Measurements from ENCODE around the gene GLIPR1L2.
"Not testable (repeated sequence)": the region's sequence is repeated elsewhere in the genome, so short reads cannot be mapped to it uniquely, and the experiment has no call there.

The GLIPR1L2 gene

DNA sequence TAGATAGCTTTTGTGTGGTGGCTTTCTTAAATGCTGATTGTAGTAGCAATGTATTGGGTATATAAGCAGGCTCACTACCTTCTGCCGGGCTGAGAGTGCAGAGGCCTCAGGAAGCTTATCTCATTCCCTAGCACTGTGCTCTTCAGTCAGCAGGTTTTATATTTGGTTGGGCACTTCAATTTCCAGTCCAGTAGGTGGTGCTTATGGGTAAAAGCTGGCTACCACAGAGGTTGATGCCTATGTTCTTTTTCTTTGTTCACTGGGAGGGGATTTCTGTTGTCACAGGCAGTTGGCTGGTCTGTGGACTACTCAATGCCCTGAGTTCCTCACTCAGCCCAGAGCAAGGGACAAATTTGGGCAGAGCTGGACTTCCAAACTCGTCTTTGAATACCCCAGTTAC is 46.7 kb downstream of the GLIPR1L2 start:
- DNase-seq (ENCODE audit: low spot score), result no peak

DNA sequence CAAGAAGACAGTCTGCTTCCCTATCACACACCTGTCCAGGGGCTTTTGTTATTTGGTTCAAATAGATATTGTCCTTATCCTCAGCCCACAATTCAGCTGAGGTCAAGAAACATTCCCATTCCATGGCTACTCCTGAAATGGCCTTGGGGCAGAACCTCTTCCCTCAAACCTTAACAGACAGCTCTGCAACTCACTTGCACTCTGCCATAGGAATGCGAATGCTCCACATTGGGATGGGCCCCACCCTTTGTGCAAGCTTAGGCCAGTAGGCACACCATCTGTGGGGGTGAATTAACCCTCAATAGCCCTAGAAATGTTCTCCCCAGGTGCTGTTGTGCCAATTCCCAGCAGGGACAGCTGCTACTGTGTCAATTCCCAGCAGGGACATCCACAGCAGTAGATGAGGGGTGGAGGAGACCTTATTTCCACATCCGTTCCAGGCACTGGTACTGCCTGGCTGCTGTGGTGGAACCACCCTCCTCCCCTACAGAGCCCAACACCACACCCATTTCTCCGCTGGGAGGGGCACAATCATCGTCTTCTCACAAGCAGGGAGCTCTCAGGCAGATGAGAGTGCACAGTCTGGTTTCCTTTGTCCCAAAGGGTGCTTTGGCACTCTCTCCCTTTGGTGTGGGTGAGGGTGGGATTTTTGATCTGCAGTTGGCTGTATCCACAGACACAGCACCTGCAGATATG is 47.3 kb downstream of the GLIPR1L2 start:
- DNase-seq (ENCODE audit: low spot score), result no peak

DNA sequence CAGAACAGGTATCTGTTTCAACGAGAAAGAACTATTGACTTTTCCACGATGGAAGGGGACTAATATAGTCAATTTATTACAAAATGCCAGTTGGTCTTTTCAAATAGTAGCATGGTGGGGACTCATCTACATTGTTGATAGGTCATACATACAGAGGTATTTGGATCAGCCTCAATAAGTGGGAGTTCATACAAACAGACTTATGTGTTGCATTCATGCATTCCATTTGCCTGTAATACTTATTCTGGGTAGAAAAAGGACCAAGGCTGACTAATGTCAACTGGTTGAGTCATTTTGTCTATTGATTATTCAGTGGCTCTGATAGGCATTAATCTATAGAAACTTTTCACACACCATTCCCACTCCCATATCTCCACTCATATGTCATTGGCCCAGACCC is 48.2 kb downstream of the GLIPR1L2 start:
- no peak for DNase-seq (ENCODE audit: low spot score)

DNA sequence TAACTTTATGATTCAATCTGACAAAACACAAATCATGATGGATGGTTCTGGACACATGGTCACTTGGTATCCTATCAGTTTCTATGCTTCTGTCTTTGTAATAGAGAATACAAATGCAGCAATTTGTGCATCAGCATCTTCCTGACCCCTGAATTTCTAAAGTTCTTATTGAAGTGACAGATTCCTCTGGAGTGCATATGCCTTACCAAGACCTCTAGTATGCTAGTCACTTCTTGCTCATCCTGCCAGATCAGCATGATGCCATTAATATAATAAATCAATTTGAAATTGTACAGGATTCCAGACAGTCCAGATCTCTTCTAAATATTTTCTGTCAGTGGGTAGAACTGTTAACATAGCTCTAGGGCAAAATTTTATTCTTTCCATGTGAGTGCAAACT is 49.0 kb downstream of the GLIPR1L2 start:
- no peak for DNase-seq (ENCODE audit: low spot score)

DNA sequence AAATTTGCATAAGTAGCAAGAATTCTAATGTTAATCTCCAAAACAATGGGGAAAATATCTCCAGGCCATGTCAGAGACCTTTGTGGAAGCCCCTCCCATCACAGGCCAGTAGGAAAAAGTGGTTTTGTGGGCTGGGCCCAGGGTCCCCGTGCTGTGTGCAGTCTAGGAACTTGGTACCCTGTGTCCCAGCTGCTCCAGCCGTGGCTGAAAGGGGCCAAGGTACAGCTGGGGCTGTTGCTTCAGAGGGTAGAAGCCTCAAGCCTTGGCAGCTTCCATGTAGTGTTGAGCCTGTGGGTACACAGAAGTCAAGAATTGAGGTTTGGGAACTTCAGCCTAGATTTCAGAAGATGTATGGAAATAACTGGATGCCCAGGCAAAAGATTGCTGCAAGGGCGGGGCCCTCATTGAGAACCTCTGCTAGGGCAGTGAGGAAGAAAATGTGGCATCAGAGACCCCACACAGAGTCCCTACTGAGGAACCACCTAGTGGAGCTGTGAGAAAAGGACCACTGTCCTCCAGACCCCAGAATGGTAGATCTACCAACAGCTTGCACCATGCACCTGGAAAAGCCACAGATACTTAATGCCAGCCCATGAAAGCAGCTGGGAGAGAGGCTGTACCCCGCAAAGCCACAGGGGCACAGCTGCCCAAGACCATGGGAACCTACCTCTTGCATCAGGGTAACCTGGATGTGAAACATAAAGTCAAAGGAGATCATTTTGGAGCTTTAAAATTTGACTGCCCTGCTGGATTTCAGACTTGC is 51.0 kb downstream of the GLIPR1L2 start:
- not testable (repeated sequence) for DNase-seq (ENCODE audit: low spot score)

DNA sequence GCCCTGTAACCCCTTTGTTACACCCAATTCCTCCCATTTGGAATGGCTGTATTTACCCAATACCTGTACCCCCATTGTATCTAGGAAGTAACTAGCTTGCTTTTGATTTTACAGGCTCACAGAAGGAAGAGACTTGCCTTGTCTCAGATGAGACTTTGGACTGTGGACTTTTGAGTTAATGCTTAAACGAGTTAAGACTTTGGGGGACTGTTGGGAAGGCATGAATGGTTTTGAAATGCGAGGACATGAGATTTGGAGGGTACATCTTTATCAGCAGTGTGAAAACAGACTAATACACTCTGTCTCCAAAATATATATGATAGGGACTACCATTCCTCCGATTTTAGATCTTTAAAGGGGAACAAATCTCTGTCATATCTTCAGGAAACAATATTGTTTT is 51.6 kb downstream of the GLIPR1L2 start:
- not testable (repeated sequence) for DNase-seq (ENCODE audit: low spot score)

DNA sequence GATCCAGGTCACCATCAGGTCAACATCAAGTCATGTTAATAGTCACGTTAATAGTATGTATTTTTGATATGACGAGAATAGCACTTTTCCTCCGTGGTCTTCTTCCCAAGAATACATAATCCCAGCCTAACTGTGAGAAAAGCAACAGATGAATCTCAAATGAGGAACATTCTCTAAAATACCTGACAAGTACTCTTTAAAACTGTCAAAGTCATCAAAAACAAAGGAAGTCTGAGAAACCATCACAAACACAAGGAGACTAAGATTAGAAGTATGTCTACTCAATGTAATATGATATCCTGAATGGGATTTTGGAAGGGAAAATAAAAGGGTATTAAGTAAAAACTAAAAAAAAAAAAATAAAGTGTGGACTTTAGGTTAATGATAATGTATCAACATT is 52.8 kb downstream of the GLIPR1L2 start:
- no peak for DNase-seq (ENCODE audit: low spot score)

DNA sequence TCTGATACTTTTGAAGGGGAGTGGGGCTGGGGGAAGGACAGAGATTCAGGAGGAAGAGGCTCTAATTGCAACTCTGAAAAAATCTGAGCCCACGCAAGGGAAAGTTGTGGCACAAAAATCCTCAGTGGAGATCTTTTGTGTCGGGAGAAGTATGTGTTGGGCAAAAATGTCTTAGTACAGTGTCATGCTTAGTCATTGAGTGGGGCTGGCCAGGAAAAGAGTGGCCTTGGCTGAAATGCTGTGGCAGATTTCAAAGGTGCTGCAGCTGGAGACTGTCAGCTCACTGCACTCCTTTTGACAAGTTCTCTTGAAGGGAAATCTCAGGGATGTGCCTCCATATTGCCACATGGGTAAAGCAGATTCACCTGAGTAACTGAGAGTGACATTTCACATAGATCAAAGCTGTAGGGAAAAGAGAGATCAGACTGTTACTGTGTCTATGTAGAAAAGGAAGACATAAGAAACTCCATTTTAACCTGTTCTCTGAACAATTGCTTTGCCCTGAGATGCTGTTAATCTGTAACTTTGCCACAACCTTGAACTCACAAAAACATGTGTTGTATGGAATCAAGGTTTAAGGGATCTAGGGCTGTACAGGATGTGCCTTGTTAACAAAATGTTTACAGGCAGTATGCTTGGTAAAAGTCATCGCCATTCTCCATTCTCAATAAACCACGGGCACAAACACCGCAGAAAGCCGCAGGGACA is 53.7 kb downstream of the GLIPR1L2 start:
- no peak for DNase-seq (ENCODE audit: low spot score)

DNA sequence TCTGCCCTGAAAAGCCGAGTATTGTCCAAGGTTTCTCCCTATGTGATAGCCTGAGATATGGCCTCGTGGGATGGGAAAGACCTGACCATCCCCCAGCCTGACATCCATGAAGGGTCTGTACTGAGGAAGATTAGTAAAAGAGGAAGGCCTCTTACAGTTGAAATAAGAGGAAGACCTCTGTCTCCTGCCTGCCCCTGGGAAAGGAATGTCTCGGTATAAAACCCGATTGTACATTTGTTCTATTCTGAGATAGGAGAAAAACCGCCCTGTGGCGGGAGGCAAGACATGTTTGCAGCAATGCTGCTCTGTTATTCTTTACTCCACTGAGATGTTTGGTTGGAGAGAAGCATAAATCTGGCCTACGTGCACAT is 54.2 kb downstream of the GLIPR1L2 start:
- DNase-seq (ENCODE audit: low spot score), result not testable (repeated sequence)

DNA sequence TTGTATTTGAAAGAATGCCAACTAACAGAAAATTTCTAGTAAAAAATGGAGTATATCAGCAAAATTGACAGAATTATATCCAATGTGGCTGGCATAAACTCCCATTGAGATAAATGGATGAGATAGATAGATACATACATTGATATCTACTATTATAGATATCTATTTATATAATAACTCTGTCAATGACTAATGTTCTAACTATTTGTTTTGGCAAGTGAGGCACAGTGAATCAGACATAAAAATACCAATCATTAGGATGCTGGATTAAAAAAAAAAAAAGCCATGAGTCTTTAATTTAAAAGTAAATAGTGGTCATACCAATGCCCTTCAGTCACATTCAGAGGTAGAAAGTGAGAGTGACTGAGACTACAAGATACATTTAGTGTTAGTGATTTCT is 56.0 kb downstream of the GLIPR1L2 start:
- DNase-seq (ENCODE audit: low spot score), result no peak

DNA sequence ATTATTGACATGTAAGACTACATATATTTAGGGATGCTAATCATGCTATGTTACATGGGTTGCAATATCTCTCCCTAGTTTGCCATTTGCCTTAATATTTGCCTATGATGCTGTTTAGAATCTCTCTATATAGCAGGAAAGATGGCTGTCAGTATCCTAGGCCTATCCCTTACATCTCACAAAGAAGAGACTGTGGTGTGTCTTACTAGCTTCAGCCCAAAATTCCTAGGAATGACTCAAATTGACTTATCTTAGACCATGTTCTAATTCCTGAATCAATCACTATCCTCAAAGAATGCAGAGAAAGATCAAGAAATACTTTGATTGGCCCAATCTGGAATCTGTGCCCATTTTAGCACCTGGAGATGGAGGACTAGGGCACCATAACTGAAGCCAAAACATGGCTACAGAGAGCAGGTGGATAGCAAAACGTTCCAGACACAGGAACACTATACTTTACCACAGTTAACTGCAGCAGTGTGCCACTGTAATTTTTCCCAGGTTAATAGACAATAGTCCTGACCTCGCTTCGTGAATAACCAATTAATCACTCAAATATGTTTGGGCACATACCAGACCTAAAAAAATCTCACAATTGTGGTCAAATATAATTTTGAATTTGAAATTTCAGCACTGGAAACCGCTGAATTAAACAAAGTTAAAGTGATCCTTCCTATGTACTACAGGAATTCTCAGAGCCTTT is 57.0 kb downstream of the GLIPR1L2 start:
- DNase-seq (ENCODE audit: low spot score), result no peak

DNA sequence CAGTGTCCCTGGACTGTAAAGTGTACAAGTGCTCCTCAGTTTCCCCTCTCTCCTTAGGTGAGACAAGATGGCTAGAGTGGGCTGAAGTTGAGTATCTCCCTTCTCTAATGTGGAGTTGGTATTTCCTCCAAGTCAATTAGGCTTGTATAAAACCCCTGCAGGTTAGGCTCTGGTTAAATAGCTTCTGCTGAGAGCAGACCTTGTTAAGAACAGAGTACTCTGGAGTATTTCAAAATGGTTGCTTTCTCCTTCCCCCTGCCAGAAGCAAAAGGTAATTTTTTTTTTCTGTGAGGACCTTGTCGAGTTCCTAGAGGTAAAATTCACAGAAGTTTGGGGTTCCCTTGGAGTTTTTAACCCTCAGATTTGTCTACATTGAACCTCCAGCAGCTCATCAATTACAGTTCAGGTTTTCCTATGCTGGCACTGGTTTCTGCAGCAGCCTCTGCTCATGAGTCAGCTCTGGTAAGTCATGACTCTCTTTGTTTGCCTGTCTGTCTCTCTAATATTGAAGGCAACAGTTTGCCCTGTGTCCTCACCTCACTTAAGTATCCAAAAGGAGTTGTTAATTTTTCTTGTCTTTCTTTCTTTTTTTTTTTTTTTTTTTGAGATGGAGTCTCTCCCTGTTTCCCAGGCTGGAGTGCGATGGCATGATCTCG is 61.9 kb downstream of the GLIPR1L2 start:
- DNase-seq (ENCODE audit: low spot score), result no peak

DNA sequence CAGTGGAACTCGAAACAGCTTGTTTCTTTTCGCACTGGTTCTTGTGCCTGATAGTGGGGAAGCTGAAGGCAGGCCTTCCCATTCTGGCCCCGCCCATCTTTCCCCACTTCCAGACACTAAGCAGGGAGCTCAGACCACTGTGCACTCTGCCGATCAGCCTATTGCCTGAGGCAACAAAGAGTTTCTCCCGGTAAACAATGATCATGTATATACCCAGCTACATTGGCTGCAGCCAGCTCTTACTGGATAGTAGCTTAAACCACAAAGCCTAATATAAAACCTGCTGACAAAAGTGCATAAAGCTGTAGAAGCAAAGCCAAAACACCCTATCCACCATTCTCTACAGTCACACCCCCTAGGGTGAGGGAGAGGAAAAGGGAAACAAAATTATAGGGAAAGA is 65.0 kb downstream of the GLIPR1L2 start:
- DNase-seq (ENCODE audit: low spot score), result no peak

DNA sequence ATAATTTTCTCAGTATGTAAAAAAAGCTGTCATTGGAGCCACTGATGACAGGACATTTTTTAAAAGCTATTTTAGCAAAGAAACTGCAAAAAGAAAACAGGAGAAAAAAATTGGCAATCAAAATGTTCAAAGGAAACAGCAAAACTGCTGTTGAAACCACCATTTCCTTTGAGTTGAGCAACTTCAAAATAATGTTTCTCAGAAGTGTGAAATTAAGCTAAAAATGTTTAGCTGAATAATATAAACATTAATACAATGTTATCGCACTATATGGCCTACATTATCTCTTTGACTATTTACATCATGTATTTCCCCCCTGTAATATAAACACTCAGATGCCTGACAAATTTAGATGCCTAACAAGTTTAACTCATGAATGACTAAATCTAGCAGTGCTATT is 66.3 kb downstream of the GLIPR1L2 start:
- no peak for DNase-seq (ENCODE audit: low spot score)

DNA sequence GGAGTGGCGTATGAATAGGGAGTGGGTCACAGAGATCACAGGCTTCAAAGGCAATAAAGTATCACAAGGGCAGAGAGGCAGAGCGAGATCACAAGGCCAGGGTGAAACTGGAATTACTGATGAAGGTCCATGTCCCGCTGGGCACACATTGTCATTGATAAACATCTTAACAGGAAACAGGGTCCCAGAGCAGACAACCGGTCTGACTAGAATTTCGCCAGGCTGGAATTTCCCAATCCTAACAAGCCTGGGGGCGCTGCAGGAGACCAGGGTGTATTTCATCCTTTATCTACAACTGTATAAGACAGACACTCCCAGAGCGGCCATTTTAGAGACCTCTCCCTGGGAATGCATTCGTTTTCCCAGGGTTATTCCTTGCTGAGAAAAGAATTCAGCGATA is 67.0 kb downstream of the GLIPR1L2 start:
- DNase-seq (ENCODE audit: low spot score), result not testable (repeated sequence)

DNA sequence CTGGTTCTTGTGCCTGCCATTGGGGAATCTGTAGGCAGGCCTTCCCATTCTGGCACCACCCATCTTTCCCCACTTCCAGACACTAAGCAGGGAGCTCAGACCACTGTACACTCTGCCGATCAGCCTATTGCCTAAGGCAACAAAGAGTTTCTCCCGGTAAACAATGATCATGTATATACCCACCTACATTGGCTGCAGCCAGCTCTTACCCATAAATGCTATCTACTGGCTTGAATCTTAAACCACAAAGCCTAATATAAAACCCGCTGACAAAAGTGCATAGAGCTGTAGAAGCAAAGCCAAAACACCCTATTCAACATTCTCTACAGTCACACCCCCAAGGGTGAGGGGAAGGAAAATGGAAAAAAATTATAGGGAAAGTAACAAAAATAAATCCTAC is 68.9 kb downstream of the GLIPR1L2 start:
- DNase-seq (ENCODE audit: low spot score), result no peak

DNA sequence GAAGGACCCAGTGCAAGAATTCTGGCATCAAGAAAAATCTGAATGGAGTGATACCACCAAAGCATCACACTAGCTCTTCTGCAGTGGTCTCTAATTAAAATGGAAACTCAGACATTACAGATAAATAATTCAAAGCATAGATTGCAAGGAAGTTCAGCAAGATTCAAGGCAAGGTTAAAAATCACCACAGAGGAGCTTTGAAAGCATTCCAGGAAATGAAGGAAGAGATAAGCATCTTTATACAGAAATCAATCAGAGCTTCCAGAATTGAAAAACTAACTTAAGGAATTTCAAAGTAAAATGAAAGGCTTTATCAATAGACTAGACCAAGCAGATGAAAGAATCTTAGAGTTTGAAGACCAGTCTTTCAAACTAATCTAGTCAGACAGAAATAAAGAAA is 69.3 kb downstream of the GLIPR1L2 start:
- no peak for DNase-seq (ENCODE audit: low spot score)

DNA sequence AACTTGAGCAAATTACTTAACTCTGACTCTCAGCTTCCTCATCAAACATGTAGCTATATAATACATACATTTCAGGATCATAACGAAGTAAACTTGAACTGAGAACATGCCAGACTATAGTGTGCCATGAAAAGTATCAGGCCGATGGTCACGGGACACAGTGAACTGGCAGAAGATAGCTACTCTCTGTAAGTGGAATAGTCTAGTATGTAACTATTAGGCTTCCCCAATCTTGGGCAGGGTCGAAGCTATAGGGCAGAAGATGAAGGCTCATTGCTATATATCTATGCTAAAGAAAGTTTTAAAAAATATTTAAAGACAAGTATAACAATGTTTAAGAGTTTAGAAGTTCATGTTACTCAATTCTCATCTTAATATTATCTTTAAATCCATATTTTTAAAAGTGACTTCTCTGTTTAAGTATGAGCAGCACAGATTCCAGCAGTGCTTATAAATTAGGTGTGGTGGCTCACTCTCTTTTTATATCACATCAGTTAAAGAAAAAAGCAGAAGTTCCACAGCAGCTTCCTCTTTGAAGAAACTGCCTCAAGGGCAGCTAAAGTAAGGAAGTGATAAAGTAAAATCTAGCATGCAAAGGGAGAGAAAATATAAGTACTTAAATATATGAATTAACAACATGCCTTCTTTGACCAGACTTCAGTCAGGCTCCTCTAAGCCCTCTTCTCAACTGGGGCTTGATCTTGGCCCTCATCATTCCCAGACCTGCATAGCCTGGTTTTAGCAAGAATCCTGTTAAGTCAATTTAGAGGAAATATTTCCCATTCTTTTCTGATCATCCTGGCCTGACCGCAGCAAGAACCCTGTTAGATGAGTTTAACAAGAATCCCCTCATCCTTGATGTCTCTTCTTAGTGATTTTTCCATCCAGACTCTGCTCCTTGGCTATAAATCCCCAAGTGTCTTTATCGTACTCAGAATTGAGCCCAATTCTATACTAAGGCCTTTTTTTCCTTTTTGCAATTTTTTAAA is 81.3 kb downstream of the GLIPR1L2 start:
- no peak for DNase-seq (ENCODE audit: low spot score)

DNA sequence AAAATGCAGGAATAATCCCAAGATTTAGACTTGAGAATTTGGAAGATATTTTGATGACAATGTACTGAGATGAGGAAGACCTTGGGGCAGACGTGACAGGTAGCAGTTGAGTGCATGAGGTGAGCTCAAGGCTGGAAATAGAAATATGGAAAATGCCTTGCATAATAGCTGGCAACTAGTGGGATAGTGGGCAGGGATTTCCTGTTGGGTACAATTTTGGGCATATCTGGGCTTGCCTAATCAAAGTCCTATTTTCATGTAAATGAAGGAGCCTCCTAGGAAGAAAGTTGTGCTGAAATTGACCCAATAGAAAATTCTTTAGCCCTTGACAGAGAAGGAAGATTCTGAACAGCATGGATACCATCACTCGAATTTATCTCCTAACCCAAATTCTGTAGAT is 83.2 kb downstream of the GLIPR1L2 start:
- no peak for DNase-seq (ENCODE audit: low spot score)

DNA sequence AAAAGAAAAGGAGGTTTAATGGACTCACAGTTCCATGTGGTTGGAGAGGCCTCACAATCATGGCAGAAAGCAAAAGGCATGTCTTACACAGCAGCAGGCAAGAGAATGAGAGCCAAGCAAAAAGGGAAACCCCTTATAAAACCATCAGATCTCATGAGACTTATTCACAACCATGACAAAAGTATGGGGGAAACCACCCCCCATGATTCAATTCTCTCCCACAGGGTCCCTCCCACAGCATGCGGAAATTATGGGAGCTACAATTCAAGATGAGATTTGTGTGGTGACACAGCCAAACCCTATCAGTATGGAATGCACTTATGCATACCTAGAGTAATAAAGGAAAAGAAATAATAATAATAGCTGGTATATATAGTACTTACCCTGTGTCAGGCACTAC is 85.2 kb downstream of the GLIPR1L2 start:
- DNase-seq (ENCODE audit: low spot score), result no peak

DNA sequence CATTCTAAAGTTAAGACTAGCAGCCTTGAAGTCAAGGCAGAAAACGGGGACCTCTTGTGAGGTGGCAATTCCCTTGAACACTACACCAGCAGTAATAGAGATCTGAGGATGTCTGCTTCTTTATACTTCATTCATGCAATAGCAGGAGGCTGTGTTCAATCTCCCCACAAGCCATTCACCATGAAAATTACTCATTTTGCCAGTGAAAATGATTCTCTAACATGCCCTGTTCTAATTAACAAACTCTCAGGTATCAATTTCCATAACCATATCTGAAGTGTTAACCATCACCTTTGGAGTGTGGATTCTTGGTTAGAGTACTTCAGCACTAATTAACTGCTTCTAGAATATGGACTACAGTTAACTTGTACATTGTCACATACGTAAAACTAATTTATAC is 86.2 kb downstream of the GLIPR1L2 start:
- no peak for DNase-seq (ENCODE audit: low spot score)
